HFF-Myc (cell line): Measurements from ENCODE around the gene ZFPM1.
A peak's percentile ranks its signal among the peaks of the same experiment; 100 is the strongest.

Experiments
- DNase-seq: peaks from one replicate; pipeline ENCODE4 v3.0.0-alpha.2; 2011; ENCODE audit warnings: low read depth; ENCODE audit errors: extremely low read depth
- H3K4me3 ChIP-seq: replicated peaks from 2 replicates; pipeline ENCODE4 v1.5.1; 2011; ENCODE audit warnings: low read depth, mild to moderate bottlenecking, control low read depth, low read length
- CTCF ChIP-seq: IDR thresholded peaks from 2 replicates; pipeline ENCODE4 v1.5.1; 2012; ENCODE audit warnings: mild to moderate bottlenecking, low read depth, low read length, control low read depth; ENCODE audit errors: missing control alignments

ZFPM1 gene

DNA sequence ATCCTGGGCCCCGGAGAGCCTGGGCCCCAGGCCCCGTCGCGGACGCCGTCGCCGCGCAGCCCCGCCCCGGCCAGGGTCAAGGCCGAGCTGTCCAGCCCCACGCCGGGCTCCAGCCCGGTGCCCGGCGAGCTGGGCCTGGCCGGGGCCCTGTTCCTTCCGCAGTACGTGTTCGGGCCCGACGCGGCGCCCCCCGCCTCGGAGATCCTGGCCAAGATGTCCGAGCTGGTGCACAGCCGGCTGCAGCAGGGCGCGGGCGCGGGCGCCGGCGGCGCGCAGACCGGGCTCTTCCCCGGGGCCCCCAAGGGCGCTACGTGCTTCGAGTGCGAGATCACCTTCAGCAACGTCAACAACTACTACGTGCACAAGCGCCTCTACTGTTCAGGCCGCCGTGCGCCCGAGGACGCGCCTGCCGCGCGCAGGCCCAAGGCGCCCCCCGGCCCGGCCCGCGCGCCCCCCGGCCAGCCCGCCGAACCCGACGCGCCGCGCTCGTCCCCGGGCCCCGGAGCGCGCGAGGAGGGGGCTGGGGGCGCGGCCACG is 80.4 kb downstream of the ZFPM1 start:
- H3K4me3 ChIP-seq = 0 out of 2 replicates have a peak overlapping the region, but pooled peaks have one; percentile 22
- no peak for DNase-seq
- no peak for TF ChIP-seq CTCF

DNA sequence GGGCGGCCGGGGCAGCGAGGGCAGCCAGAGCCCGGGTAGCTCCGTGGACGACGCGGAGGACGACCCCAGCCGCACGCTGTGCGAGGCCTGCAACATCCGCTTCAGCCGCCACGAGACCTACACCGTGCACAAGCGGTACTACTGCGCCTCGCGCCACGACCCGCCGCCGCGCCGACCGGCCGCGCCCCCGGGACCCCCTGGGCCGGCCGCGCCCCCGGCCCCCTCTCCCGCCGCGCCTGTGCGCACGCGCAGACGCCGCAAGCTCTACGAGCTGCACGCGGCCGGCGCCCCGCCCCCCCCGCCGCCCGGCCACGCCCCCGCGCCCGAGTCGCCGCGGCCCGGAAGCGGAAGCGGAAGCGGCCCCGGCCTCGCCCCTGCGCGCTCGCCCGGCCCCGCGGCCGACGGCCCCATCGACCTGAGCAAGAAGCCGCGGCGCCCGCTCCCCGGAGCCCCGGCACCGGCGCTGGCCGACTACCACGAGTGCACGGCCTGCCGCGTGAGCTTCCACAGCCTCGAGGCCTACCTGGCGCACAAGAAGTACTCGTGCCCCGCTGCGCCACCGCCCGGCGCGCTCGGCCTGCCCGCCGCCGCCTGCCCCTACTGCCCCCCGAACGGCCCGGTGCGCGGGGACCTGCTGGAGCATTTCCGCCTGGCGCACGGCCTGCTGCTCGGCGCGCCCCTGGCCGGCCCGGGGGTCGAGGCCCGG is 81.0 kb downstream of the ZFPM1 start:
- no peak for DNase-seq
- TF ChIP-seq CTCF = no peak

GRCh38 chr16:88534638-88535190 is 81.6 kb downstream of the ZFPM1 start:
- peak overlapping the region; percentile 44 for H3K4me3 ChIP-seq
- no peak for TF ChIP-seq CTCF
- DNase-seq = no peak

More for the DNA sequence above, 81.0 kb downstream of the ZFPM1 start:
- H3K4me3 ChIP-seq = peak overlapping the region; percentile 43

DNA sequence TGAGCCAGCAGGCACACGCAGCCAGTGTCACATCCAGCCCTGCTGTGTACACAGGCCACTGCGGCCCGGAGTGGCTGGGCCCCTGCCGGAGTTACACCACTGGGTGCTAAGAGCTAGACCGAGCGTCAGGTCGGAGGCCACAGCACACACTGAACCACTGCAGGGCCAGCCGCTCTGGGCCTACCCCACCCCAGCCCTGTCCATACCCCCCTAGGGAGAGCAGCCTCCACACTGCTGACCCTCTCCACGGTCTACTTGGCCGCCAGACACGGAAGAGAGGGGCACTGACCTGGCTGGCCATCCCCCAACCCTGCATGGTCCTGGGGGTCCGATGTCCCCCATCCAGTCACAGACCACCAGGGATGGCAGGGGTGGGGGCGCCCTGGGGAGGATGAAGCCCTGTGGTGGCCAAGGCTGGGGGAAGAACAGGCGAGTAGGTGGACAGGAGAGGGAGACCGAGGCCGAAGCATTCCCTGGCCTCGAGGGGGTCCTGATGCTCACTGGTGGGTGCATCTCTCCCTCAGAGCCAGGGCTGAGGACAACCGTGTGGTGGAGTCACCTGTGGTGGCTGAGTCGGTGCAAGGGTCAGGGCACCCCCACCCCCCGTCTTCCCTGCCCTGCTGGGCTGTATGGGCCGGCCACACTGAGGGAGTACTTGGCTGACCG is 82.2 kb downstream of the ZFPM1 start:
- no peak for TF ChIP-seq CTCF
- DNase-seq = no peak
- peak overlapping the region; percentile 44 for H3K4me3 ChIP-seq

- no peak for TF ChIP-seq CTCF
- DNase-seq = no peak
- H3K4me3 ChIP-seq = no peak overlapping the region
Observed at GRCh38 chr16:88535857-88536222, 82.8 kb downstream of the ZFPM1 start.

GRCh38 chr16:88536510-88536909 is 83.4 kb downstream of the ZFPM1 start:
- H3K4me3 ChIP-seq = no peak overlapping the region
- no peak for DNase-seq
- no peak for TF ChIP-seq CTCF
